ENCODE results near the gene JMJD4. TPM values are rescaled to one million over a fixed set of nuclear protein-coding genes. Genes with fewer than 3 reads are reported as not detected.

The JMJD4 gene
- total RNA-seq: 10 to 100 TPM; 11.7 to 27.2 (median 21.0) TPM

GRCh38 chr1:227734856-227735538, at the start of gene JMJD4, which contains the start of gene SNAP47:
Gene JMJD4, minus strand, starts transcription at chr1:227735302. Its CDS starts 29 bp downstream, at chr1:227735273.
Gene SNAP47, plus strand, starts transcription at chr1:227735435. Its CDS starts 12,302 bp downstream, at chr1:227747737.
- intact Hi-C loops (cut with DNase I; ENCODE audit: low total_unique reads): loop anchor here (5.0 kb wide), 1 partner anchor 173 kb away; the partner anchor contains the start of gene ZNF678
- H3K9me3 ChIP-seq: no peaks in the 10 kb centered on the region
- DNase-seq (ENCODE audit: low spot score in 2 of 2): peak; percentile 84 to 90
- peak within 1 kb of the TSS; percentile 76 to 87 (median 76) for H3K4me3 ChIP-seq
- H3K27ac ChIP-seq: peak within 1 kb of the TSS; percentile 80 to 91
- H3K4me1 ChIP-seq: peaks cover 0 to 19% of the 10 kb centered on the region in 2 donors
- TF ChIP-seq CTCF (IDR thresholded peaks at IDR 0.05) (no peak), POLR2AphosphoS5 (IDR thresholded peaks at IDR 0.05) (peak; percentile 88 to 95 (median 91)), POLR2A (IDR thresholded peaks at IDR 0.05) (peak; percentile 75)
- no peaks in the 10 kb centered on the region for H3K36me3 ChIP-seq
- no peaks in the 10 kb centered on the region for H3K27me3 ChIP-seq

GRCh38 chr1:227782226-227782625, 47.1 kb upstream of the JMJD4 start:
- Histone ChIP-seq H3K9me3 (no peaks in the 10 kb centered on the region), H3K27ac (no peak overlapping the region), H3K4me1 (peaks cover 0 to 10% of the 10 kb centered on the region in 2 donors), H3K27me3 (no peaks in the 10 kb centered on the region), H3K4me3 (no peak overlapping the region), H3K36me3 (no peaks in the 10 kb centered on the region)
- peak in 1 of 2 donors; percentile 25 for DNase-seq (ENCODE audit: low spot score in 2 of 2)
- intact Hi-C loops (cut with DNase I; ENCODE audit: low total_unique reads): no loop called here
- no peak for TF ChIP-seq POLR2A (IDR thresholded peaks at IDR 0.05)
- TF ChIP-seq CTCF (IDR thresholded peaks at IDR 0.05): no peak
- no peak for TF ChIP-seq POLR2AphosphoS5 (IDR thresholded peaks at IDR 0.05)

- no peaks in the 10 kb centered on the region for H3K27me3 ChIP-seq
- intact Hi-C loops (cut with DNase I; ENCODE audit: low total_unique reads): no loop called here
- no peak overlapping the region for H3K27ac ChIP-seq
- TF ChIP-seq POLR2A (IDR thresholded peaks at IDR 0.05) (no peak), CTCF (IDR thresholded peaks at IDR 0.05) (no peak), POLR2AphosphoS5 (IDR thresholded peaks at IDR 0.05) (no peak)
- no peaks in the 10 kb centered on the region for H3K9me3 ChIP-seq
- H3K4me3 ChIP-seq: no peak overlapping the region
- no peaks in the 10 kb centered on the region for H3K36me3 ChIP-seq
- peak in 1 of 2 donors; percentile 37 for DNase-seq (ENCODE audit: low spot score in 2 of 2)
- H3K4me1 ChIP-seq: peaks cover 0 to 2% of the 10 kb centered on the region in 2 donors
Measured at GRCh38 chr1:227781314-227781930, 46.3 kb upstream of the JMJD4 start.

GRCh38 chr1:227780101-227781044, 45.3 kb upstream of the JMJD4 start:
- no peaks in the 10 kb centered on the region for H3K9me3 ChIP-seq
- H3K36me3 ChIP-seq: no peaks in the 10 kb centered on the region
- no peaks in the 10 kb centered on the region for H3K27me3 ChIP-seq
- intact Hi-C loops (cut with DNase I; ENCODE audit: low total_unique reads): no loop called here
- DNase-seq (ENCODE audit: low spot score in 2 of 2): peak in 1 of 2 donors; percentile 39
- no peak overlapping the region for H3K27ac ChIP-seq
- TF ChIP-seq POLR2A (IDR thresholded peaks at IDR 0.05): no peak
- no peak for TF ChIP-seq POLR2AphosphoS5 (IDR thresholded peaks at IDR 0.05)
- no peak for TF ChIP-seq CTCF (IDR thresholded peaks at IDR 0.05)
- no peaks in the 10 kb centered on the region for H3K4me1 ChIP-seq
- no peak overlapping the region for H3K4me3 ChIP-seq
